HepG2 (cell line): ENCODE measurements around the gene AGK. TPM values are rescaled to one million over a fixed set of nuclear protein-coding genes. Genes with fewer than 3 reads are reported as not detected.

Source experiments
- ATAC-seq: fragments of 200-7000 bp; cut with Tn5 transposase; 3 replicates; pipeline ENCODE4 v1.9.1; 2020; ENCODE audit warnings: mild to moderate bottlenecking, moderate library complexity
- BruUV-seq: library from RNA; stranded (reverse); fragments of 400-500 nt; replicated peaks from 2 replicates; lab custom pipeline; 2021; lab: Mats Ljungman, UMichigan
- CTCF ChIA-PET: fragments of 300-600 bp; formaldehyde crosslinking; extraction: SDS; loops from one replicate; lab custom pipeline; 2021; ENCODE audit warnings: low total read pairs, inconsistent platforms, low intra/inter-chr PET ratio; lab: Yijun Ruan, JAX
- POLR2A ChIA-PET: fragments of 350-600 bp; sonication (Branson Sonifier 250); formaldehyde crosslinking; loops from one replicate; lab custom pipeline; 2020; ENCODE audit warnings: antibody characterized with exemption, inconsistent platforms; lab: Yijun Ruan, JAX
- DNase-seq: peaks from one replicate; pipeline ENCODE4 v3.0.0-alpha.2; 2015; ENCODE audit warnings: low spot score
- FAIRE-seq: peaks from 3 replicates; lab custom pipeline; 2011; peaks lifted over from hg19 to GRCh38; lab: Jason Lieb, UNC
- H2AFZ ChIP-seq: one replicate; pipeline ENCODE4 v1.6.1; 2011; ENCODE audit warnings: low read length, inconsistent platforms
- H3K27ac ChIP-seq: fragments of 300-600 bp; 3 replicates; pipeline ENCODE4 v1.8.0; 2011; ENCODE audit warnings: mixed run types, mild to moderate bottlenecking, mixed read lengths, low read length, inconsistent platforms; ENCODE audit not compliant: insufficient read depth; ENCODE audit errors: extremely low read length
- H3K27me3 ChIP-seq, 2 experiments: fragments of 200-600 bp in 1 of 2; 2 replicates in 1 of 2; 3 replicates in 1 of 2; pipeline versions ENCODE4 v1.6.0 to v1.8.0; 2011; ENCODE audit warnings: low read length in 2 of 2, mild to moderate bottlenecking in 2 of 2, moderate library complexity in 2 of 2, inconsistent platforms in 1 of 2; ENCODE audit not compliant: insufficient read depth in 2 of 2, control insufficient read depth in 1 of 2
- H3K36me3 ChIP-seq, 2 experiments: fragments of 200-600 bp in 1 of 2; replicated peaks in 1 of 2; 2 replicates in 1 of 2; 3 replicates in 1 of 2; pipeline versions ENCODE4 v1.5.1 to v1.8.0; 2011; ENCODE audit warnings: low read length in 2 of 2, inconsistent platforms in 1 of 2; ENCODE audit not compliant: insufficient read depth in 2 of 2, control insufficient read depth in 1 of 2
- H3K4me1 ChIP-seq: 2 replicates; pipeline ENCODE4 v1.5.1; 2012; ENCODE audit warnings: low read length, inconsistent platforms; ENCODE audit not compliant: insufficient read depth
- H3K4me2 ChIP-seq: 2 replicates; pipeline ENCODE4 v1.6.0; 2011; ENCODE audit warnings: low read depth, low read length, inconsistent platforms
- H3K4me3 ChIP-seq, 3 experiments: fragments of 200-600 bp in 1 of 3; sonication (generic), shearing (Covaris generic) in 1 of 3; replicated peaks in 1 of 3; 2 replicates each; pipeline ENCODE4 v1.5.1; 2011 to 2016; ENCODE audit warnings: low read length in 3 of 3, inconsistent platforms in 2 of 3, low read depth in 2 of 3, mild to moderate bottlenecking in 2 of 3, control low read depth in 1 of 3, mixed read lengths in 1 of 3; ENCODE audit not compliant: insufficient read depth in 1 of 3
- H3K79me2 ChIP-seq: one replicate; pipeline ENCODE4 v1.6.1; 2011; ENCODE audit warnings: low read length, inconsistent platforms; ENCODE audit not compliant: insufficient read depth
- H3K9ac ChIP-seq: 2 replicates; pipeline ENCODE4 v1.6.0; 2011; ENCODE audit warnings: mild to moderate bottlenecking, low read depth, low read length, inconsistent platforms; ENCODE audit not compliant: insufficient read depth
- H3K9me3 ChIP-seq: 2 replicates; pipeline ENCODE4 v1.5.1; 2012; ENCODE audit warnings: mild to moderate bottlenecking, low read length
- H4K20me1 ChIP-seq: 2 replicates; pipeline ENCODE4 v1.6.0; 2011; ENCODE audit warnings: inconsistent platforms, mild to moderate bottlenecking, low read length, moderate library complexity; ENCODE audit not compliant: insufficient read depth
- CAMTA2 ChIP-seq: sonication (generic); formaldehyde crosslinking; IDR thresholded peaks from 2 replicates; pipeline ENCODE4 v1.4.0; 2020; ENCODE audit warnings: mild to moderate bottlenecking, missing genetic modification reagents, borderline replicate concordance
- HES4 ChIP-seq: sonication (generic); formaldehyde crosslinking; IDR thresholded peaks from 2 replicates; pipeline ENCODE4 v1.9.0; 2021; ENCODE audit warnings: mild to moderate bottlenecking, missing genetic modification reagents, borderline replicate concordance
- HNF1B ChIP-seq: sonication (generic); formaldehyde crosslinking; IDR thresholded peaks from 2 replicates; pipeline ENCODE4 v1.5.1; 2020; ENCODE audit warnings: mild to moderate bottlenecking, moderate library complexity, missing genetic modification reagents
- LBX2 ChIP-seq: sonication (generic); formaldehyde crosslinking; IDR thresholded peaks from 2 replicates; pipeline ENCODE4 v1.5.0; 2020; ENCODE audit warnings: missing genetic modification reagents, mild to moderate bottlenecking, borderline replicate concordance
- RERE ChIP-seq: IDR thresholded peaks from 2 replicates; pipeline ENCODE4 v1.6.1; 2016; ENCODE audit warnings: low read depth, missing genetic modification reagents, missing compliant biosample characterization
- SMC3 ChIP-seq: IDR thresholded peaks from 2 replicates; pipeline ENCODE4 v1.6.1; 2011; ENCODE audit warnings: low read length, improper control_type of control experiment
- SP2 ChIP-seq: sonication (generic); formaldehyde crosslinking; IDR thresholded peaks from 2 replicates; pipeline ENCODE4 v1.5.1; 2020; ENCODE audit warnings: mild to moderate bottlenecking, missing genetic modification reagents
- TBX2 ChIP-seq: sonication (generic); formaldehyde crosslinking; IDR thresholded peaks from 2 replicates; pipeline ENCODE4 v1.5.0; 2020; ENCODE audit warnings: missing genetic modification reagents, mild to moderate bottlenecking, borderline replicate concordance
- YEATS2 ChIP-seq: sonication (generic); formaldehyde crosslinking; IDR thresholded peaks from 2 replicates; pipeline ENCODE4 v1.4.0; 2020; ENCODE audit warnings: missing genetic modification reagents, borderline replicate concordance
- ZBTB3 ChIP-seq: sonication (generic); formaldehyde crosslinking; IDR thresholded peaks from 2 replicates; pipeline ENCODE4 v1.4.0; 2020; ENCODE audit warnings: low read depth, mild to moderate bottlenecking, moderate library complexity, missing genetic modification reagents, borderline replicate concordance
- ZNF468 ChIP-seq: sonication (generic); formaldehyde crosslinking; IDR thresholded peaks from 2 replicates; pipeline ENCODE4 v1.8.0; 2022; ENCODE audit warnings: mild to moderate bottlenecking, moderate library complexity, missing genetic modification reagents
- ZNF552 ChIP-seq: sonication (generic); formaldehyde crosslinking; IDR thresholded peaks from 2 replicates; pipeline ENCODE4 v1.9.0; 2022; ENCODE audit warnings: missing genetic modification reagents, mild to moderate bottlenecking, borderline replicate concordance
- ZNF558 ChIP-seq: sonication (generic); formaldehyde crosslinking; IDR thresholded peaks from 2 replicates; pipeline ENCODE4 v1.9.0; 2022; ENCODE audit warnings: mild to moderate bottlenecking, missing genetic modification reagents, borderline replicate concordance
- WGBS: methylation state at CpG from one replicate; pipeline ENCODE4 v1.1.6; 2017; ENCODE audit warnings: low lambda C conversion rate; 5-methylcytosine and 5-hydroxymethylcytosine counted together
- in situ Hi-C: cut with HindIII; loops from 2 replicates; pipeline ENCODE4 v1.10.0; 2017; ENCODE audit warnings: low pct_unique_long_range_greater_than_20kb; ENCODE audit not compliant: extremely low pct_ligation_motif_present
- intact Hi-C: fragments of 100-400 bp; cut with micrococcal nuclease; formaldehyde crosslinking; loops from one replicate; pipeline ENCODE4 v1.10.0; 2022; ENCODE audit not compliant: unreplicated experiment
- polyA plus RNA-seq, 8 experiments: library from polyadenylated mRNA; depleted of rRNA in 3 of 8; stranded (reverse) in 7 of 8; unstranded in 1 of 8; fragments of >200 nt; fragmentation: Illumina TruSeq in 4 of 8; extraction: Trizol in 4 of 8; gene quantifications; 2 replicates each; pipeline versions ENCODE4 v1.2.1 to v1.2.3, GENCODE V29; 2011 to 2016; ENCODE audit warnings: low read depth in 4 of 8, missing spikeins in 1 of 8, mixed read lengths in 1 of 8; ENCODE audit not compliant: insufficient read depth in 1 of 8
- total RNA-seq, 5 experiments: library from RNA; depleted of rRNA; stranded (reverse); fragments of >200 nt; fragmentation: Illumina TruSeq; extraction: Trizol; gene quantifications; 2 replicates each; pipeline ENCODE4 v1.2.3, GENCODE V29; 2016; ENCODE audit warnings: low read depth in 1 of 5

AGK gene
- total and polyA plus RNA-seq, 2 of the 13 experiments (the other 11 are each of a cell fraction or from before 2014, with no cell fraction given) = 23.7 to 30.1 TPM

- in situ Hi-C loops = no loop called here
- Histone ChIP-seq H3K9ac (no peak overlapping the region), H3K79me2 (no peaks in the 10 kb centered on the region), H3K4me2 (no peak overlapping the region), H3K36me3 (peaks cover 7 to 13% of the 10 kb centered on the region in 2 experiments; a peak in 4 of 5 replicates), H3K9me3 (no peaks in the 10 kb centered on the region), H3K27me3 (no peaks in the 10 kb centered on the region), H3K27ac (no peak overlapping the region), H4K20me1 (no peaks in the 10 kb centered on the region), H3K4me1 (no peaks in the 10 kb centered on the region), H3K4me3 (no peak overlapping the region), H2AFZ (no peak overlapping the region)
- TF ChIP-seq YEATS2 (CRISPR knock-in tag) (no peak), LBX2 (CRISPR knock-in tag) (no peak), TBX2 (CRISPR knock-in tag) (no peak), RERE (no peak), ZNF558 (CRISPR knock-in tag) (no peak), ZBTB3 (CRISPR knock-in tag) (no peak), ZNF468 (CRISPR knock-in tag) (no peak), HNF1B (CRISPR knock-in tag) (no peak), SMC3 (no peak), HES4 (CRISPR knock-in tag) (no peak), SP2 (CRISPR knock-in tag) (no peak), ZNF552 (no peak), CAMTA2 (CRISPR knock-in tag) (no peak)
- intact Hi-C loops = no loop called here
- ChIA-PET POLR2A (no interaction called here), CTCF (no interaction called here)
- 92% methylated on average over 2 of the region's 2 CpGs for WGBS
- FAIRE-seq (no peak), ATAC-seq (no peak), DNase-seq (no peak)
- BruUV-seq = no TSS peak
Measured at GRCh38 chr7:141640239-141640840, 89.1 kb downstream of the AGK start.
